Vagina (tissue), 2 donors: ENCODE data around the gene TNFRSF14.

ENCODE experiments used
- CTCF ChIP-seq, 3 experiments: fragments of 450-650 bp in 2 of 3; fragments of 200-600 bp in 1 of 3; sonication (generic) in 1 of 3; IDR thresholded peaks; one replicate each; pipeline ENCODE4 v1.5.1; 2017 to 2019; ENCODE audit warnings: antibody characterized with exemption in 3 of 3, mild to moderate bottlenecking in 2 of 3, moderate library complexity in 2 of 3
- POLR2A ChIP-seq, 2 donors: fragments of 450-650 bp; IDR thresholded peaks; one replicate each; pipeline ENCODE4 v1.6.1; 2017; ENCODE audit warnings: antibody characterized with exemption in 2 of 2, mild to moderate bottlenecking in 2 of 2, moderate library complexity in 2 of 2
- POLR2AphosphoS5 ChIP-seq, 2 donors: sonication (generic); formaldehyde crosslinking; IDR thresholded peaks; one replicate each; pipeline ENCODE4 v1.9.0; 2017; ENCODE audit warnings: antibody characterized with exemption in 2 of 2, mild to moderate bottlenecking in 2 of 2, low read depth in 1 of 2; ENCODE audit not compliant: insufficient read depth in 1 of 2

DNA sequence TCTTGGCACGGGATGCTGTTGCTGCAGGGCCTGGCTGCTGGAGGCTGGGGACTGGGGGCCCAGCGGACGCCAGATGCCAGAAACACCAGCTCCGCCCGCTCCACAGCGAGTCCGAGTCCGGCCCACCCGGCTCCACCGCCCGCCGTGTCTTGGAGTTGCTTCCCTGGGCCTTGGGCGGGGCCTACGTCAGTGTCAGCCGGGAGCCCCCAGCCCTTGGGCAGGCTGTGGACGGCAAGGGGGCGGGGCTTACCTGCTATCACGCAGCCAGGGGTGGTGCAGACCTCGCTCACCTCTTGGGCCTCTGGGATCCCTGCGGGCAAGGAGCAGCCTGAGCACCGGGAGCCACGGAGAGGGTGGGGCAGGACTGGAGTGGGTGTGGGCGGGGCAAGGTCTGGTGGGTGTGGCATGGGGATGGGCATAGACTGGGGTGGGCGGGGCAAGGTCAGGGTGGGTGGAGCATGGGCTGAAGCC is 54.9 kb downstream of the TNFRSF14 start:
- no peak for TF ChIP-seq CTCF (IDR thresholded peaks at IDR 0.05)
- no peak for TF ChIP-seq POLR2A (IDR thresholded peaks at IDR 0.05)
- TF ChIP-seq POLR2AphosphoS5 (IDR thresholded peaks at IDR 0.05; ENCODE audit: insufficient read depth in 1 of 2, low read depth in 1 of 2), result no peak
